ENCODE results near the gene CRK. TPM values are rescaled to one million over a fixed set of nuclear protein-coding genes. Genes with fewer than 3 reads are reported as not detected.

The CRK gene
- total RNA-seq, 1 experiment from 2014 or later: 72.3 TPM

DNA sequence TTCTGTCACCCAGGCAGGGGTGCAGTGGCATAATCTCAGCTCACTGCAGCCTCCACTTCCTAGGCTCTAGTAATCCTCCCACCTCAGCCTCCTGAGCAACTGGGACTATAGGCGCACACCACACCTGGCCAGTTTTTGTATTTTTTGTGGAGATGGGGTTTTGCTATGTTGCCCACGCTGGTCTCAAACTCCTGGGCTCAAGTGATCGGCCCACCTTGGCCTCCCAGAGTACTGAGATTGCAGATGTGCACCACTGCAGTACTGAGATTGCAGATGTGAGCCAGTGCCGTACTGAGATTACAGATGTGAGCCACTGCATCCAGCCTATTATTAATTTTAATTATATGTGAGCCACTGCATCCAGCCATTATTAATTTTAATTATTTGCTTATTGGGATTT, 13.8 kb downstream of the CRK start:
- H3K27ac Mint-ChIP-seq (ENCODE audit: unreplicated experiment): no peak overlapping the region
- H3K36me3 Mint-ChIP-seq (ENCODE audit: insufficient read depth, unreplicated experiment): peaks cover 62% of the 10 kb centered on the region
- Histone ChIP-seq H3K36me3 (ENCODE audit: control insufficient read depth, insufficient read depth, low read length) (no peaks in the 10 kb centered on the region; the same call in none of the 2 replicates), H3K4me3 (ENCODE audit: low read depth, low read length) (no peak overlapping the region), H3K9me3 (no peaks in the 10 kb centered on the region), H3K27me3 (replicated peaks; ENCODE audit: control insufficient read depth, insufficient read depth, low read length) (no peaks in the 10 kb centered on the region), H3K4me1 (peaks cover 20% of the 10 kb centered on the region)
- H3K4me1 Mint-ChIP-seq (ENCODE audit: low read depth, unreplicated experiment): no peaks in the 10 kb centered on the region
- no peaks in the 10 kb centered on the region for H3K9me3 Mint-ChIP-seq (ENCODE audit: unreplicated experiment)
- ChIA-PET CTCF (interaction anchor here (1.4 kb wide), 1 partner anchor 77 kb away, joined by 5 read pairs; no protein-coding TSS in a partner anchor), POLR2A (no interaction called here)
- H3K4me3 Mint-ChIP-seq (ENCODE audit: unreplicated experiment): no peak overlapping the region
- TF ChIP-seq, protein P1, sequence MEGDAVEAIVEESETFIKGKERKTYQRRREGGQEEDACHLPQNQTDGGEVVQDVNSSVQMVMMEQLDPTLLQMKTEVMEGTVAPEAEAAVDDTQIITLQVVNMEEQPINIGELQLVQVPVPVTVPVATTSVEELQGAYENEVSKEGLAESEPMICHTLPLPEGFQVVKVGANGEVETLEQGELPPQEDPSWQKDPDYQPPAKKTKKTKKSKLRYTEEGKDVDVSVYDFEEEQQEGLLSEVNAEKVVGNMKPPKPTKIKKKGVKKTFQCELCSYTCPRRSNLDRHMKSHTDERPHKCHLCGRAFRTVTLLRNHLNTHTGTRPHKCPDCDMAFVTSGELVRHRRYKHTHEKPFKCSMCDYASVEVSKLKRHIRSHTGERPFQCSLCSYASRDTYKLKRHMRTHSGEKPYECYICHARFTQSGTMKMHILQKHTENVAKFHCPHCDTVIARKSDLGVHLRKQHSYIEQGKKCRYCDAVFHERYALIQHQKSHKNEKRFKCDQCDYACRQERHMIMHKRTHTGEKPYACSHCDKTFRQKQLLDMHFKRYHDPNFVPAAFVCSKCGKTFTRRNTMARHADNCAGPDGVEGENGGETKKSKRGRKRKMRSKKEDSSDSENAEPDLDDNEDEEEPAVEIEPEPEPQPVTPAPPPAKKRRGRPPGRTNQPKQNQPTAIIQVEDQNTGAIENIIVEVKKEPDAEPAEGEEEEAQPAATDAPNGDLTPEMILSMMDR (IDR thresholded peaks at IDR 0.05; ENCODE audit: insufficient read depth in 1 of 2, low read depth in 1 of 2, low read length in 1 of 2, severe bottlenecking in 1 of 2, unreplicated experiment in 1 of 2): no peak
- intact Hi-C loops (cut with micrococcal nuclease; ENCODE audit: unreplicated experiment): no loop called here
- DNase-seq: no peak
- BruUV-seq (replicated peaks): no TSS peak
- H3K27me3 Mint-ChIP-seq (ENCODE audit: insufficient read depth, unreplicated experiment): no peaks in the 10 kb centered on the region

DNA sequence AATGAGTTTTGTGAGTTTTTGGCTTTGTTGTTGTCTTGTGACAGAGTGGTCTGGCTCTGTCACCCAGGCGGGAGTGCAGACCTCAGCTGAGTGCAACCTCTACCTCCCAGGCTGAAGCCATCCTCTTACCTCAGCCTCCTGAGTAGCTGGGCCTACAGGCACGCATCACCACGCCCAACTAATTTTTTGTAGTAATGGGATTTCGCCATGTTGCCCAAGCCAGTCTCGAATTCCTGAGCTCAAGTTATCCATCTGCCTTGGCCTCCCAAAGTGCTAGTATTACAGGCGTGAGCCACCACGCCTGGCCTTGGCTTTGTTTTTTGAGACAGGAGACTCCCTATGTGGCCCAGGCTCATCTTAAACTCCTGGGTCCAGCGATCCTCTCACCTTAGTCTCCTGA, 15.1 kb downstream of the CRK start:
- Histone ChIP-seq H3K36me3 (ENCODE audit: control insufficient read depth, insufficient read depth, low read length) (peaks cover 2% of the 10 kb centered on the region), H3K9me3 (no peaks in the 10 kb centered on the region), H3K4me3 (ENCODE audit: low read depth, low read length) (no peak overlapping the region), H3K4me1 (peaks cover 20% of the 10 kb centered on the region), H3K27me3 (replicated peaks; ENCODE audit: control insufficient read depth, insufficient read depth, low read length) (no peaks in the 10 kb centered on the region)
- BruUV-seq (replicated peaks): no TSS peak
- peaks cover 7% of the 10 kb centered on the region for H3K4me1 Mint-ChIP-seq (ENCODE audit: low read depth, unreplicated experiment)
- H3K27me3 Mint-ChIP-seq (ENCODE audit: insufficient read depth, unreplicated experiment): no peaks in the 10 kb centered on the region
- POLR2A ChIA-PET: no interaction called here
- no peak overlapping the region for H3K27ac Mint-ChIP-seq (ENCODE audit: unreplicated experiment)
- no peak for DNase-seq
- CTCF ChIA-PET: interaction anchor here (0.6 kb wide), 1 partner anchor 22 kb away, joined by 3 read pairs; no protein-coding TSS in a partner anchor
- H3K4me3 Mint-ChIP-seq (ENCODE audit: unreplicated experiment): no peak overlapping the region
- H3K9me3 Mint-ChIP-seq (ENCODE audit: unreplicated experiment): no peaks in the 10 kb centered on the region
- intact Hi-C loops (cut with micrococcal nuclease; ENCODE audit: unreplicated experiment): no loop called here
- TF ChIP-seq, protein P1 (IDR thresholded peaks at IDR 0.05; ENCODE audit: insufficient read depth in 1 of 2, low read depth in 1 of 2, low read length in 1 of 2, severe bottlenecking in 1 of 2, unreplicated experiment in 1 of 2): no peak
- H3K36me3 Mint-ChIP-seq (ENCODE audit: insufficient read depth, unreplicated experiment): peaks cover 63% of the 10 kb centered on the region

DNA sequence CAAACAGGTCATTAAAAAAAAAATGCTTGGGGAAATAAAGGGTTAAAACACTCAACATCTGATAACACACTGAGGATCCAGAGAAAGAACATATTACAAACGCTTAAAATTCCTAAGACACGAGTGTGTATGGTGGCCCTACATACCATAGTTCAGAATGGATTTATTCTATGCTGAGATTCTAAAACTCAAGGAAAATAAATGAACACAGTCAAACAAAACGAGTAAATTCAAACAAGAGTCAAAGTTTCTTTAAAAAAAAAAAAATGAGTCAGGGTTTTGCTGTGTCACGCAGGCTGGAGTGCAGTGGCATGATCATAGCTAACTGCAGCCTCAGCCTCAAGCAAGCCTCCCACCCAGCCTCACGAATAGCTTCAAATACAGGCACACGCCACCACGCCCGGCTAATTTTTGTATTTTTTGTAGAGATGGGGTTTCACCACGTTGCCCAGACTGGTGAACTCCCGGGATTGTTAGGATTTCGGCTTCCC, 17.4 kb downstream of the CRK start:
- H3K36me3 ChIP-seq (ENCODE audit: control insufficient read depth, insufficient read depth, low read length): peaks cover 2% of the 10 kb centered on the region
- H3K27me3 ChIP-seq (replicated peaks; ENCODE audit: control insufficient read depth, insufficient read depth, low read length): no peaks in the 10 kb centered on the region
- no TSS peak for BruUV-seq (replicated peaks)
- TF ChIP-seq, protein P1 (IDR thresholded peaks at IDR 0.05; ENCODE audit: insufficient read depth in 1 of 2, low read depth in 1 of 2, low read length in 1 of 2, severe bottlenecking in 1 of 2, unreplicated experiment in 1 of 2): no peak
- ChIA-PET POLR2A (interaction anchor here (0.7 kb wide), 1 partner anchor 381 kb away, joined by 4 read pairs; no protein-coding TSS in a partner anchor), CTCF (interaction anchor here (0.7 kb wide), 2 partner anchors 95 to 844 kb away, joined by 3 to 5 read pairs; no protein-coding TSS in a partner anchor)
- no peak for DNase-seq
- H3K36me3 Mint-ChIP-seq (ENCODE audit: insufficient read depth, unreplicated experiment): peaks cover 75% of the 10 kb centered on the region
- H3K9me3 Mint-ChIP-seq (ENCODE audit: unreplicated experiment): no peaks in the 10 kb centered on the region
- no peak overlapping the region for H3K4me3 ChIP-seq (ENCODE audit: low read depth, low read length)
- H3K4me1 Mint-ChIP-seq (ENCODE audit: low read depth, unreplicated experiment): peaks cover 7% of the 10 kb centered on the region
- H3K9me3 ChIP-seq: no peaks in the 10 kb centered on the region
- peak overlapping the region; percentile 20 for H3K4me3 Mint-ChIP-seq (ENCODE audit: unreplicated experiment)
- peaks cover 20% of the 10 kb centered on the region for H3K4me1 ChIP-seq
- H3K27ac Mint-ChIP-seq (ENCODE audit: unreplicated experiment): peak overlapping the region; percentile 79
- intact Hi-C loops (cut with micrococcal nuclease; ENCODE audit: unreplicated experiment): no loop called here
- H3K27me3 Mint-ChIP-seq (ENCODE audit: insufficient read depth, unreplicated experiment): no peaks in the 10 kb centered on the region

Data from Caco-2 (cell line).